HG02610 (cell line): ENCODE results near the gene HSPB9.

ENCODE experiments used
- ATAC-seq: cut with Tn5 transposase; IDR thresholded peaks from one replicate; pipeline ENCODE4 v1.9.1; 2021; ENCODE audit warnings: mild to moderate bottlenecking, moderate library complexity; ENCODE audit not compliant: unreplicated experiment

Gene HSPB9

GRCh38 chr17:42122371-42123303, at the start of gene HSPB9:
HSPB9 (plus strand) TSS chr17:42122804; CDS start chr17:42122851, 47 bp downstream.
- no peak for ATAC-seq

DNA sequence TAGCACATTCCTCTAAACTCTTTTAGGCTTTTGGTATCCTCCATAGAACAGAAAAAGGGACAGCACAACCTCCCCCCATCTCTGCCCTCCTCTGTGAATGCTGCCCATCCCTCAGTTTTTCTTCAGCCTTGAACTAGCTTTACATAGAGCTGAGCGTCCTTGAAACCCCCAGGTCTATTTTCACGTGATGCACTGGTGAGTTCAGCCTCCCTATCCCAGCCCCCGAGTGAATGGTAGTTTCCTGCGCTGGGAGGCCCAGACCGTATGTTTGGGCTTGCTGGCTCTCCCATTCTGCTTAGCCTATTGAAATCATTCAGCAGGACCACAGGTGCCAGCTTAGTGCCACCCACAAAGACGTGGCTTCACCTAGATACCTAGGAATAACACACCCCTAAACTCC, 46.8 kb upstream of the HSPB9 start:
- ATAC-seq, result no peak

DNA sequence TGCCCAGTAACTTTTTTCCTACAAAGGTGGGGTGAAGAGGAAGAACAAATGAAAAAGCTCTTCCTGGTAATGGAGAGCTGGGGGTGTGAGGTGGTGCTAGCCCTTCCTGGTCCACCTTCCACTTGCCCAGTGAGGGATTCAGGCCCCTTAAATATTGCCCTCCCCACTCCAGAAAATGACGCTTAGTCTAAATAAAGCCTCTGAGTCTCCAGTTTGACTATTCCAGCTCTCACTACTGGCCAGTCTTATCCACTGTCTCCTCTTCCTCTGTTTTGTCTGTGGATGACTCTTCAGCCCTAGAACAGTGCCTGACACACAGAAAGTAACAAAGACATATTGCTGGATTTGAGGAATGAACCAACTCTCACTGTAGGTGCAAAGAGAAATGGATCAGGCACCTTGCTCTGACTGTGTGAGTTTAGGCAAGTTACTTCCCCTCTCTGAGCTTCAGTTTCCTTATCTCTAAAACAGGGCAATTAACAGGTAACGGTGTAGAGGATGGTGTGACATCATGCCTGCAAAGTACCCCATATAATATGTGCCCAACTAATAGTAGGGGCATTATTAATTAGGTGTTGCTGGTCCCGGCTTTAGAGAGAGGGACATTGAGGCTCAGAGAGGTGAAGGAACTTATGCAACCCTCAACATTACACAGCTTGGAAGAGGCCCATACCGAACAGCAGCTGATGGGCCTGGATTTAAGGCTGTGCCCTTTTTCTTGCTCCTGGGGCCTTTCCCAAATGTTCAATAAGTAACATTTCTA, 45.6 kb upstream of the HSPB9 start:
- ATAC-seq, result no peak

GRCh38 chr17:42077755-42078154, 44.8 kb upstream of the HSPB9 start:
- no peak for ATAC-seq

DNA sequence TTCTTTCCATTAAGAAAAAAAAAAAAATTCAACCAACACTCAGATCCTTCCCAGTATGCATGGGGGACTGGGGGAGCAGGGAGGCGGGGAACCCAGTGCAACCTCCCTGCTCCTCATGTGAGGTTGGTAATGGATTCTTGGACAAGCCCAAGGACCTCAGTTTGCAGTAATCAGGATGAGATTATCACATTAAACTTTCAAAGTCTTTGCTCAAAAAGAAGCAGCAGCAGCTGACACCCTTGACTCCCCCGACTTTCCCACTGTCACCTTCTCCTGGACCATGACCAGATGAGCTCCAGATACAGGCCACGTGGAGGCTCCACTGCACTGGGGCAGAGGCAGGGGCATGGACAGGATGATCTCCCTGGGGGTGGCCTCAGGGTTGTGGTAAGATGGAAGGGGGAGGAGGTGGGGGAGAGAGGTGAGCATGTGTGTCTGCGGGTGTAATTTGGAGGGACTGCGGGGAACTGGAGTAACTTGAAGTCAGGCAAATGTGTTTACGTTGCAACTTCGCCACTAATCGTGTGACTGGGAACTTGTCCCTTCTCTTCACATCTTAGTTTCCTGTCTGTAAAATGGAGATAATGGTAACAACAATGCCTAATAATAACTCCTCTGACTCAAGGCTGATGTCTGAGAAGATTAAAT, 44.1 kb upstream of the HSPB9 start:
- no peak for ATAC-seq

GRCh38 chr17:42079541-42079940, 43.1 kb upstream of the HSPB9 start:
- no peak for ATAC-seq

GRCh38 chr17:42081516-42082129, 41.0 kb upstream of the HSPB9 start:
- ATAC-seq, result no peak

DNA sequence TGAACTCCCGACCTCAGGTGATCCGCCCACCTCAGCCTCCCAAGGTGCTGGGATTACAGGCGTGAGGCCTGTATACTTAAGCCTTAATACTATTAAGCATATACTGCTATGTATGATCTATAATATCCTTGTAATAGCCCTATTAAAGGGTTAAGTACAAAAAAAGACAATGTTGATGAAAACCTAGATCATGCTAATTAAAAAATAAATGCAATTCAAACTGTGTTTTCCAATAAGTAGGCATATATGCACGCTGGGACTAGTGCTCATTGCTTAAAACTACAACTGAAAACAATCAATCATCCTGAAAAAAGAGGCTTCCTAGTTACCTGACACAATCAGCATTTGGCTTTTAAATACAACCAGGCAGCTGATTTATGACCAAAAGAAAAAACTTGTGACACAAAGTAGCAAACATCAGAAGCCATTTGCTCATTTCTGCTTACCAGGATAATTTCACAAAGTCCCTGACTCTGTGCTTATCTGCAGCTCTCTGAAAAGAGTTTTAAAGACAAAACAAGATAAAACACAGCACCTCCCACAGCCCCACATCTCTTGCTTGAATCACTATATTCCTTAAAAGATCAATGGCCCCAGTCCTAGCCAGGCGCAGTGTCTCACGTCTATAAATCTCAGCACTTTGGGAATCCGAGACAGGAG, 35.4 kb upstream of the HSPB9 start:
- ATAC-seq, result no peak

DNA sequence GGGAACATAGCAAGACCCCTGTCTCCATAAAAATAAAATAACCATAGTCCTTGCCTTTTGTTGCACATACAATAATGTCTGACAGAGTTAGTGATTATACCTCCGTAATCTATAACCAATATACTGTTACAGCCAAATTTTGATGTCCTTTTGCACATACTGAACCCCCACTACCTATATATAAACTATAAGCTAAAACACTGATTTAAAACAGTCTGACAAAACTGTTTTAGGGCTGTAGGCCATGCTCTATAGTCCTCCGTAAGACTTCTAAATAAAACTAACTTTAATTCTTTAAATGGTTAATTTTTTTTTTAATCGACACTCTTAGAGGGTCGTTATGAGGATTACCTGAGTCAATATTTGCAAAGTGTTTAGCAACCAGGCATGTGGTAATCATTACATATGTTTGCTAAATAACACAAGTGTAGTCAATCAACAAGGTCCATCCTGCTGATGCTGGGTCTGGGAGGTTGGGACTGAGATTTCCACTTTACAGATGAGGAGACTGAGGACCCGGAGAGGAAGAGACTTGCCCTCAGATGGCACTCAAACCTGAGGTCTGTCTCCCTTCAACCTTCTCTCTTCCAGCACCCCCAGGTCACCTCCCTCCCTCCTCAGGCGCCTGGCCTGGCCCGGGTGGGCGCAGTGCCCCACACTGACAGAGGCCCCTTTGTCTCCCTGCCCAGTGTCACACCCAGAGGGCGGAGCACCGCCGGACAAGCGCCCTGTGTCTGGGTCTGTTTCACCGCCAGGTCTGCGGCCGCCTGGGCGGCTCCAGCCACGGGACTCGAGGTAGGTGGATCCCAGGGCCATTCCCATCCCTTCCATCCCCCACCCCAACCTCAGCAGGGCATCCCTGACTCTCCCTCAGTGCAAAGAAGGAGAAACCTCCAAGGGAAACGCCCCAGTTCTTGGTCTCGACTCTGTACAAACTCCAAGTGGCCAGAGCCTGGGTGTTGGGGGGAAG, 34.6 kb upstream of the HSPB9 start:
- no peak for ATAC-seq

GRCh38 chr17:42088736-42089135, 33.9 kb upstream of the HSPB9 start:
- no peak for ATAC-seq

DNA sequence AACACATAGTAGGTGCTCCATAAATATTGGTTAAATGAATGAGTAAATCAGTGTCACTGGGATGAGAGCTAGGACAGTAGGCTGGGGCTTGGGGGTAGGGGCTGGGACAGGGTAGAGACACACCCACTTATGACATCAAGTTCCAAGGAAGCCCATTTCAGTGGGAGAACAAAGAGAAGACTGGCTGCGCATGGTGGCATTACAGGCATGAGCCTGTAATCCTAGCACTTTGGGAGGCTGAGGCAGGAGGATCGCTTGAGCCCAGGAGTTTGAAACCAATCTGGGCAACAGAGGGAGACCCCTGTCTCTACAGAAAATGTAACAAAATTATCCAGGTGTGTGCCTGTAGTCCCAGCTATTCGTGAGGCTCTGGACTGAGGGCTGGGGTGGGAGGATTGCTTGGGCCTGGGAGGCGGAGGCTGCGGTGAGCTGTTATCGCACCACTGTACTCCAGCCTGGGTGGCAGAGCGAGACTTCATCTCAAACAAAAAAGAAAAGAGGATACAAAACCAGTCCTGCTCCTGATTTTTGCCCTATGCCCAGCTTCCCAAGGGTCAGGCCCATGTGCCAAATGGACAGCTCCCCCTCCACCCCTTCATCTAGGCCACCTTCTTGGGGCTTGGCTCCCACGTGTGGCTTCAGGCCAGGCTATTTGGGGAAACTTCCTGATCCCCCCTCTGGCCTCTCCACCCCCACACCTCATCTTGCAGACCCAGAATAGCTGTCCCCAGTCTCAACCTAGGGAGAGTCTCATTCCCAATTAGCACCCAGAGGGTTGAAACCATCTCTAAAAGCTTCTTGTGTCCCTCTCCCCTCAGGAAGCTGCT, 31.4 kb upstream of the HSPB9 start:
- no peak for ATAC-seq

- no peak for ATAC-seq
Measured at GRCh38 chr17:42092939-42093338, 29.7 kb upstream of the HSPB9 start.

GRCh38 chr17:42094375-42095069, 28.1 kb upstream of the HSPB9 start:
- ATAC-seq, result no peak

DNA sequence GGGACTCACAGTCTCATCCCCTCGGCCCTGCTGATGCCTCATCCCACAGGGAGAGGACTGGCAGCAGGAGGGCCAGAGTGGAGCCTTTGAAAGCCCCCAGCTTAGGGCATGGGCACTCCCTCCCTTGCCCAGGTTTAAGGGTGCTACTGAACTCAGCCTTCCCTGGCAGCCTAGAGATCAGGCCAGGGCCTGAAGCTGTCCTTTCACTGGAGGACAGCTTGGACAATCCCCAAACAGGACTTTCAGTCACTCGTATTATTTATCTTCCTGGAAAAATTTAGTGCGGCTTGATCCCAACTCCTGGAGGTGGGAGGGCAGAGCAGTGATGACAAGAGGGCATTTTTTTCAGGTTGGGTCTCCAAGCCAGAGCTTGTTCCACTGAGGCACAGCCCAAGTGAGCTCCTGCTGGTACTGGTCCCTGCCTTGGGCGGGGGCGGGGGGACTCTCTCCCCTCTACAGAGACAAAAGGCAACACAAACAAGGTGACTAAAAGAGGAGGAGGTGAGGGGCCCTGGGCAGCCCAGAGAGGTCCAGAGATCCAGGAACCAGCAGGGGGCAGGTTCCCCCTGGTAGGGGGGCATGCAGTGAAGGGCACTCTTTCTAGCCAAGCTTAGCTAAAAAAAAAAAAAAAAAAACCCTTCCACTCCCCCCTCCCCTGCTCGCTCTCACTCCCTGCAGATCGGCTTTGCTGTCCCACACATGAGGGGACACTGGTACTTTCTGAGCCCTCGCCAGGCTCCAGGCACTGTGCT, 26.1 kb upstream of the HSPB9 start:
- no peak for ATAC-seq

DNA sequence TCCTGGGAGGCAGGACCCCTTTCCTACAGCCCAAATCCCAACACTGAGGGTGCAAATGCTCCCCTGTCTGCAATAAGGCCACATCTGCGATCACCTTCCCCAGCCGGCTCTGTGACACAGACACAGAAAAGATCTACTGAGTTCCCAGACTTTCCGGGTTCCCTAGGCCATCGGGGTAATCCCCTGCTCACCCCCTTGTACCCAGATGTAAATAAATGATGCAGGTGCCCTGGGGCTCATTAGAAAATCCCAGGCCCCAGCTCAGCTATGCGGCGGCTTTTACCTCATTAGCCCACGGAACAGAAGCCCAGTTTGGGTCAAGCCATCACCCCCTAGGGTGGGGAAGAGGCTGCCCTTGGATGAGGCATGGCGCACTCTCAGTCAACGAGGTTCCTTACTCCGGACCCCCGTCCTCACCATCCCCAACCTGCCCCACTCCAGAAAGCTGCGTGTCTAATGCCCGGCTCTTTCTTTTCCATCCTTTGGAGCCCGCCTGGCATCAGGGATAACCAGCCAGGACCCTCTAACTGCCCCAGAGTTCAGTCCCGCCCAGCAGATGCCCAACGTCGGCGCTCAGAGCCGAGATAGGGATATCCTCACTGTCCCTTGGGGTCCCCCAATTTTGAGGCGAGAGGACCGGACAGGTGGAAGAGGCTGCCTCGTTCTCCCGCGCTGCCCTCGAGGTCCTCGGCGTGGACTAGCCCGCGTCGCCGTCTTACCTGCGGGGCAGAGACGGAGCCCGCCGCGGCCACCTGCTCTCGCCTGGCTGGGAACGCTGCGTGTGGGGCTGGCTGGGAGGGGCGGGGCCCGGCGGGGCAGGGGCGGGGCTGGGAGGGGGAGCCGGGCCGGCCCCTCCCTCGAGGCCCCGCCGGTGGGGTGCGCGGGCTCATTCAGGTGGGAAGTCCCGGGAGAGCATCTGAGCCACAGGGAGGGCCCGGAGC, 24.6 kb upstream of the HSPB9 start, which contains the start of gene ZNF385C:
ZNF385C (minus strand) TSS at position 783 of the 941 bp plus-strand sequence. CDS start 35,417 bp downstream, outside the sequence.
- no peak for ATAC-seq
